Common myeloid progenitor, CD34-positive (primary cell): ENCODE measurements around the gene DTNB. TPM values are rescaled to one million over a fixed set of nuclear protein-coding genes. Genes with fewer than 3 reads are reported as not detected.

Experiments
- CTCF ChIA-PET: fragments of 350-600 bp; sonication (Branson Sonifier 250); formaldehyde crosslinking; loops from one replicate; lab custom pipeline; 2021; ENCODE audit warnings: antibody characterized with exemption; lab: Charles Lee
- POLR2A ChIA-PET: fragments of 350-600 bp; sonication (Branson Sonifier 250); formaldehyde crosslinking; loops from one replicate; lab custom pipeline; 2021; ENCODE audit warnings: antibody characterized with exemption; lab: Charles Lee
- DNase-seq, 3 donors: peaks; one replicate each; pipeline versions ENCODE4 v3.0.0 to v3.0.0-alpha.2; 2013
- H3K27ac ChIP-seq, 2 experiments: 1 replicate in 1 of 2; 2 replicates in 1 of 2; pipeline ENCODE4 v1.7.0; 2013; ENCODE audit warnings: inconsistent platforms in 2 of 2, low read length in 2 of 2, mild to moderate bottlenecking in 2 of 2, low read depth in 1 of 2, moderate library complexity in 1 of 2; ENCODE audit not compliant: severe bottlenecking in 2 of 2, insufficient read depth in 1 of 2, poor library complexity in 1 of 2
- H3K27me3 ChIP-seq, 5 experiments: replicated peaks in 2 of 5; 1 replicate in 3 of 5; 2 replicates in 2 of 5; pipeline versions ENCODE4 v1.6.1 to v1.7.0; 2013; ENCODE audit warnings: low read length in 4 of 5, mild to moderate bottlenecking in 2 of 5, moderate library complexity in 2 of 5, inconsistent platforms in 1 of 5; ENCODE audit not compliant: insufficient read depth in 5 of 5, control insufficient read depth in 4 of 5
- H3K36me3 ChIP-seq, 4 experiments: 1 replicate in 2 of 4; 2 replicates in 2 of 4; pipeline versions ENCODE4 v1.6.1 to v1.7.0; 2013; ENCODE audit warnings: low read length in 3 of 4, control low read depth in 1 of 4, mild to moderate bottlenecking in 1 of 4; ENCODE audit not compliant: control insufficient read depth in 4 of 4, insufficient read depth in 4 of 4
- H3K4me1 ChIP-seq, 4 experiments: 1 replicate in 3 of 4; 2 replicates in 1 of 4; pipeline versions ENCODE4 v1.6.1 to v1.7.1; 2013; ENCODE audit warnings: low read length in 3 of 4, mild to moderate bottlenecking in 3 of 4, control low read depth in 1 of 4, inconsistent platforms in 1 of 4, moderate library complexity in 1 of 4; ENCODE audit not compliant: control insufficient read depth in 4 of 4, insufficient read depth in 4 of 4; ENCODE audit errors: control extremely low read depth in 1 of 4
- H3K4me3 ChIP-seq, 7 experiments: 1 replicate in 4 of 7; 2 replicates in 3 of 7; pipeline versions ENCODE4 v1.5.1 to v1.7.0; 2013; ENCODE audit warnings: mild to moderate bottlenecking in 7 of 7, low read length in 6 of 7, moderate library complexity in 6 of 7, inconsistent platforms in 2 of 7, low read depth in 2 of 7, control low read depth in 1 of 7; ENCODE audit not compliant: insufficient read depth in 4 of 7, control insufficient read depth in 1 of 7; ENCODE audit errors: extremely low read depth in 1 of 7
- H3K9me3 ChIP-seq, 5 experiments: 1 replicate in 4 of 5; 2 replicates in 1 of 5; pipeline versions ENCODE4 v1.6.1 to v1.7.1; 2013; ENCODE audit warnings: low read length in 4 of 5, mild to moderate bottlenecking in 2 of 5, inconsistent platforms in 1 of 5, low read depth in 1 of 5, moderate library complexity in 1 of 5; ENCODE audit not compliant: control insufficient read depth in 4 of 5, insufficient read depth in 2 of 5; ENCODE audit errors: control extremely low read depth in 1 of 5
- WGBS: methylation state at CpG from one replicate; pipeline ENCODE4 v1.1.5; 2013; ENCODE audit not compliant: insufficient coverage; 5-methylcytosine and 5-hydroxymethylcytosine counted together
- polyA plus RNA-seq: library from polyadenylated mRNA; unstranded; fragments of 120-200 nt; gene quantifications from one replicate; pipeline ENCODE4 v1.2.1, GENCODE V29; 2013

The DTNB gene
- polyA plus RNA-seq = 13.9 TPM

DNA sequence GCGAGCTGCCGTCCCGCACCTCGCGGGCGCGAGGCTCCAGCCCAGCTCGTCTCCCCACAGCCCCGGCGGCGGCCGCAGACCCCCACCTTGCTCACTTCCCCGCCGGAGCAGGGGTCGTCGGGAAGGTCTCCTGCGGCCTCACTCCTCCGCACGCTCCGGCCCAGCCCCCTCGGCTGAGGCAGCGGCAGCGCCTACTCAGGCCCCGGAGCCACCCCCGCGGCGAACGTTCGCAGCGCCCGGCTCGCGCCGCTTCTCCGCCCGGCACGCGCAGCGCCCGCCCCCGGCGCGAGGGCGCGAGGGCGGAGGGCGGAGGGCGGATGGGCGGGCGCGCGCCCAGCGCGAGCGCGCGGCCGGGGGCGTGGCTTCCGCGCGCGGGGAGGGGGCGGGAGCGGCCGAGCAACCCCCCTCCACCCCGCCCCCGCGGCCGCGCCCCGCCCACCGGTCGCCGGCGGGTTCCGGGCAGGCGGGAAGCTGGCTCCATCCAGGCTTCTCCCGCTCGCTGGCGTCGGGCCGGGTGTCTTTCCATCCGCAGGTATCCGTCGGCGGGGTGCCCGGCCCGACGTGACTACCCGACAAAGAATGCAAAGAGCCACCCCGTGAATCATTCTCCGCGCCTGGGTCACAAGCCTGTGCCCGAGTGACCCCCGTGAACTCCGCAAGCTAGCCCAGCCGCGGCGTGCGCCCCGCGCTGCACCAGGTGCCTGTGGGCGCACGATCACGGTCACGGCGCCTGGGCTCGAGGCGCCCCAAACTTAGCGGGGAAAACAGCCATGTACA, at the start of gene DTNB:
DTNB (minus strand) TSS at position 278 of the 777 bp plus-strand sequence. CDS start 20,917 bp downstream, outside the sequence.
- H3K9me3 ChIP-seq = no peaks in the 10 kb centered on the region
- peak within 1 kb of the TSS; percentile 71 to 96 (median 80) for H3K4me3 ChIP-seq
- 0% methylated on average over 51 of the region's 111 CpGs for WGBS
- H3K27me3 ChIP-seq = no peaks in the 10 kb centered on the region
- peak within 1 kb of the TSS in 1 of 2 experiments; percentile 53 for H3K27ac ChIP-seq
- ChIA-PET CTCF (interaction anchor here (1.2 to 3.4 kb wide), 5 partner anchors 8 to 542 kb away, joined by 3 to 8 read pairs (median 4); no protein-coding TSS in a partner anchor), POLR2A (no interaction called here)
- DNase-seq = peak; percentile 61 to 84 (median 80)
- no peaks in the 10 kb centered on the region for H3K36me3 ChIP-seq
- peaks cover 6 to 25% (median 20%) of the 10 kb centered on the region in 4 experiments for H3K4me1 ChIP-seq

DNA sequence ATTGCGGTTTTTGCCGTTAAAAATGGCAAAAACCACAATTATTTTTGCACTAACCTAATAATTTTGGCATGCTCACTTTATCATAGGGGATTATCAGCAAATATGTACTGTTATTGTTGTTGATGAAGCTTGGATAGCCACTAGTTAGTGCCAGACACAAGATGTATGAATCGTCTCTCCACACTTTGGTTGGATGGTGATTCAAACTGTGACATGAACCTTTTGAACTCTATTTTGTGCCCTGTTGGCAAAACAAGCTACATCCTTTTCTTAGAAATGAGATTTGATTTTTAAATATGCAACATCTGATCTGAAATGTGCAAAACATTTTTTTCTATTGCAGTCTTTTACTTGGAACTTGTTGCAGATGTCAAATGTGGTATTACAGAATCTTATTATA, 48.8 kb upstream of the DTNB start:
- ChIA-PET CTCF (no interaction called here), POLR2A (no interaction called here)
- Histone ChIP-seq H3K4me1 (no peaks in the 10 kb centered on the region), H3K27me3 (no peaks in the 10 kb centered on the region), H3K36me3 (no peaks in the 10 kb centered on the region), H3K27ac (no peak overlapping the region), H3K9me3 (no peaks in the 10 kb centered on the region), H3K4me3 (no peak overlapping the region)
- DNase-seq = no peak
- WGBS = 100% methylated on average over 1 of the region's 3 CpGs

- ChIA-PET CTCF (interaction anchor here (1.3 kb wide), 1 partner anchor 206 kb away, joined by 3 read pairs; no protein-coding TSS in a partner anchor), POLR2A (no interaction called here)
- Histone ChIP-seq H3K4me3 (no peak overlapping the region), H3K4me1 (no peaks in the 10 kb centered on the region), H3K36me3 (no peaks in the 10 kb centered on the region), H3K9me3 (no peaks in the 10 kb centered on the region), H3K27ac (no peak overlapping the region), H3K27me3 (no peaks in the 10 kb centered on the region)
- no peak for DNase-seq
- WGBS = 86% methylated on average over 1 of the region's 1 CpG
Measured at GRCh38 chr2:25720575-25720974, 47.2 kb upstream of the DTNB start.

DNA sequence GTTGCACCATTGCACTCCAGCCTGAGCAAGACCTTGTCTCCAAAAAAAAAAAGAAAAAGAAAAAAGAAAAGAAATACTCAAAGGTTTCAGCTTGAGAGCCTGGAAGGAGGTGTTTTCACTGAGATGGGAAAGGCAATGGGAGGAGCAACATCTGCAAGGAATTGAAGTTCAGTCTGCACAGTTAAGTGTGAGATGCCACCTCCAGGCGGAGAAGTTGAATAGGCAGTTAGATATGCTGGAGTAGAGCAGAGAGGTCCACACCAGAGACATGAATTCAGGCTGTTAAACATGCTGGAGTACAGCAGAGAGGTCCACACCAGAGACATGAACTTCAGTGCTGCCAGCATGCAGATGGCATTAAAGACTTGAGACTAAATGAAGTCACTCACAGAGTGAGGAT, 41.4 kb upstream of the DTNB start:
- no peak overlapping the region for H3K27ac ChIP-seq
- no peak for DNase-seq
- H3K4me1 ChIP-seq = peaks cover 0 to 10% (median 7%) of the 10 kb centered on the region in 4 experiments
- CTCF ChIA-PET = interaction anchor here (0.6 to 2.0 kb wide), 6 partner anchors 14 to 111 kb away, joined by 3 to 7 read pairs (median 3); no protein-coding TSS in a partner anchor
- no peak overlapping the region for H3K4me3 ChIP-seq
- POLR2A ChIA-PET = interaction anchor here (0.7 kb wide), 1 partner anchor 50 kb away, joined by 3 read pairs; no protein-coding TSS in a partner anchor
- no peaks in the 10 kb centered on the region for H3K36me3 ChIP-seq
- no peaks in the 10 kb centered on the region for H3K9me3 ChIP-seq
- H3K27me3 ChIP-seq = no peaks in the 10 kb centered on the region
- 78% methylated on average over 1 of the region's 1 CpG for WGBS

DNA sequence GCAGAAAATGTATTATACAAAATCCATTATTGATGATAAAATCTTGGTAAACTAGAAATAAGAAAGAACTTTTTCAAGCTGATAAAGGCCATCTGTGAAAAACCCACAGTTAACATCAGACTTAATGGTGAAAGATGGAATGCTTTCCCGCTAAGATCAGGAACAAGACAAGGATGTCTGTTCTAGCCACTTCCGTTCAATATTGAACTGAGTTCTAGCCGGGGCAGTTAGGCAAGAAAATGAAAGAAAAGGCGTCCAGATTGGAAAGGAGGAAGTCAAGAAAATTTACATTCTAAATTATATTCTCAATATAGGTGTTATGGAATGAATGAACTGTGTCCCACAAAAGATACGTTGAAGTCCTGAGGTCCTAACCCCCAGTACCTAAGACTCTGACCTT, 39.1 kb upstream of the DTNB start:
- Histone ChIP-seq H3K36me3 (no peaks in the 10 kb centered on the region), H3K27me3 (peaks cover 0 to 2% (median 0%) of the 10 kb centered on the region in 5 experiments), H3K9me3 (no peaks in the 10 kb centered on the region), H3K4me3 (peak overlapping the region in 3 of 7 experiments; percentile 43 to 73 (median 68)), H3K4me1 (peaks cover 0 to 10% (median 7%) of the 10 kb centered on the region in 4 experiments), H3K27ac (no peak overlapping the region)
- no CpG with 5 or more reads among the region's 5 CpGs for whole genome bisulfite sequencing
- ChIA-PET CTCF (interaction anchor here (3.3 kb wide), 1 partner anchor 12 kb away, joined by 19 read pairs; no protein-coding TSS in a partner anchor), POLR2A (no interaction called here)
- DNase-seq = peak in 1 of 3 donors; percentile 23

DNA sequence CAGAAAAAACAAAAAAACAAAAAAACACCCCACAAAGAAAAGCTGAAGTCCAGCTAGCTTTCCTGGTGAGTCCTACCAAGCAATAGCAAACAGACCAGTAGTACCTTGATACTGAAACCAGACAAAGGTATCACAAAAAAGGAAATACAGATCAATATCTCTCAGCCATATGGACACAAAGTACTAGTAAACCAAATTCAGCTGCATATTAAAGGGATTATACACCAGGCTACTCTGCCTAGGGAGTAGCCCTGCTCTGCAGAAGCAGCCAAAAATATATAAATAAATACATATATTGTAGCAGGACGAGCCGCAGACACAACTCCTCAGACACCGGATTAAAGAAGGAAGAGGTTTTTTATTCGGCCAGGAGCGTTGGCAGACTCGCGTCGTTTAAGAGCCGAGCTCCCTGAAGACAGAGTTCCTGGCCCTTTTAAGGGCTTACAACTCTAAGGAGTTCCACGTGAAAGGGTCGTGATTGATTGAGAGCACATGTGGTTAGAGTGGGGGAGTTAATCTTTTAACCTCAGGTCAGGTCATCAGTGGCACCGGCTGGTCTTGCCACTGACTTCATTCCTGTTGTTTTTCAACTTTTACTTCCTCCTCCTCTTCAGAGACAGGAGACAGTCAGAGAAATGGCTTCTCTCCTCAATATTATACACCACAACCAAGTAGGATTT, 38.4 kb upstream of the DTNB start:
- H3K36me3 ChIP-seq = no peaks in the 10 kb centered on the region
- H3K9me3 ChIP-seq = no peaks in the 10 kb centered on the region
- H3K27ac ChIP-seq = no peak overlapping the region
- ChIA-PET POLR2A (no interaction called here), CTCF (interaction anchor here (3.3 kb wide), 1 partner anchor 12 kb away, joined by 19 read pairs; no protein-coding TSS in a partner anchor)
- DNase-seq = peak in 2 of 3 donors; percentile 33 to 45
- 0% methylated on average over 7 of the region's 12 CpGs for WGBS
- H3K4me3 ChIP-seq = peak overlapping the region in 6 of 7 experiments; percentile 43 to 73 (median 60)
- peaks cover 0 to 10% (median 7%) of the 10 kb centered on the region in 4 experiments for H3K4me1 ChIP-seq
- peaks cover 0 to 2% (median 0%) of the 10 kb centered on the region in 5 experiments for H3K27me3 ChIP-seq
